GM18519 (cell line): Measurements from ENCODE around the gene SCUBE3.

Experiments used
- ATAC-seq: cut with Tn5 transposase; IDR thresholded peaks from one replicate; pipeline ENCODE4 v1.9.1; 2021; ENCODE audit warnings: mild to moderate bottlenecking, moderate library complexity; ENCODE audit not compliant: unreplicated experiment, low FRiP score

Gene SCUBE3

DNA sequence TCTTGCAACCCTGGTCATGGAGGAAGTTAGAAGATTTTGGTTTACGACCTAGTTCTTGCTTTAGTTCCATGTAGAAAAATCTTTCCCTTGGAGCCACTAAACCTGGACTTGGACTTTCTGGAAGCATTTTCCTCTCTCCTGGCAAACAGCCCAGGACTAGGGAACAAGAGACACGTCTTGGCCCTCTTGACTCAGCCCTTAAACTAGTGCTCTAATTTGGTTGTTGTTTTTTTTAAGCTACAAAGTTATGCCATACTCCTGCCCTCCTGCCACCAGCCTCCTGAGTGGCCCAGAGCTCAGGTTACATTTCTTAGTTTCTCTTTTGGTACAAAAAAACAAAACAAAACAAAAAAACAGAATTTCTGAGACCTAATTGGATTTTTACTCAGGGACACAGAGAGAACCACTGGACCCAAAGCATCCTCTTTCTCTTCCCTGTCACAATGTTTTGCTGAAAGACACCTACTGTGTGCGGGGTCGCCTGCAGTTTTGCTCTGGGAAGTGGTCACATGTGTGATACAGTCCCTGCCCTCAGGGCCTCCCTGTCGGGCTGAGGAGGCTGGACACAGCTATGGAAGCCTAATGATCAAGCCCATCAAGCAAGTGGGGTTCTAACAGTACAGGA lies 32.3 kb upstream of the SCUBE3 start:
- no peak for ATAC-seq

DNA sequence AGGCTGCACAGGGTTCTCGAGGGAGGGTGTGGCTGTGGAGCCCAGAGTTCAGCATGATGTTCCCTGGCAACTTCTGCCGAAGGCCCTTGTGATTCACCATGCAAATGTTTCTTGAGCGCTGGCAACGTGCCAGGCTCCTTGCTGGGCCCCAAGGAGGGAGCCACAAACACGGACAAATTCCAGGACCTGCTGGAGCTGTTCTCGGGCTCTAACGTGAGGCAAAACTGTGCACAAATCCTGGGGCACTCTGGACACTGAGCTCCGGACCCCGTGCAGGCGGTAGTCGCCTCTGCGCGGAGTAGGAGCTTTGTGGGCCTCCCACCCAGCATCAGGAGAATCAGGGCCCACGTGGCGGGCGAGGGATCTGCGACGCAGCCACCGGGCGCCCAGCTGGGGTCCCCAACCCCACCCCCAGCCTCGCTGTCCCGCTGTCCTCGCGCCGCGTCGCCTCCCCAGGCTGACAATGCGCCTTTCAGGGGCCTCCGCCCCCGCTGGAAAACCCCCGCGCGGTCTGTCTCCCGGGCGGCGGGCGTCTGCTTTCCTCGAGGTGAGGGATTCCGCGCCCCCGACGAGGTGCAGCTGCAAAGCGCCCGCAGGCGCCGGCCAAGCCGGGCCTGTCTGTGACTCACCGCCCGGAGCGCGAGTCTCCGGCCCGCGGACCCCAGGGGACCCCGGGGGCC lies 31.7 kb upstream of the SCUBE3 start:
- no peak for ATAC-seq

DNA sequence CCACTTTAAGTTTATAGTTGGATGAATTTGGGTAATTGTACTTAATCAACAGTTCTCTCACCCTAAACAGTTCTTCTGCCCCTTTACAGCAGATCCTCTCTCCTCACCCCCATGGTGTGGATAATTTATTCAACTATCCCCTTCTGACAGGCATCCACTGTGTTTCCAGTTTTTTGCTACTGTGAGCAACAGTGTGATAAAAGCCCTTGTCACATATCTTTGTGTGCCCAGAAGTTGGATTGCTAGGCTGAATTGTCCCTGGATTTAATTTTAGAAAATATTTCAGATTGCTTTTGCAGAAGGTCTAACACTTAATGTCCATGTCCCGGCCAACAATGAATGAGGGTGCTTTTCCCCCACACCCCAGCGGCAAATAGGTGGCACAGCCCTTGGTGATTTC lies 30.5 kb upstream of the SCUBE3 start:
- ATAC-seq, result no peak

DNA sequence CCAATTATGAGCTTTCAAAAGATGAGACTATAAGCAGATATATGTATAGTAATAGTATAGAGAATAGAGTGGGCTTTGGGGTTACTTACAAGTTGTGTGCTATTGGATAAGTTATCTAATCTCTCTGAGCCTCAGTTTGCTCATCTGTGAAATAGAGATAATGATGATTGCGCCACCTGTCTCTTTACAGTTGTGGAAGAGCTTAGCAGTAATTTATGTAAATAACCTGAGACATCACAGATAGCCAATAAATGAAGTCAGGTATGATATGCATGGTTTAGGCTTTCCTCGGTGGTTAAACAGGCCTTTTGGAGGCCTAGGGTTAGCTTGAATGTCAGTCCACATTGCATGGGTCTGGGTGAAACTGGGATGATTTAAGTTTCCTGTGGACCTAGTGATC lies 29.8 kb upstream of the SCUBE3 start:
- ATAC-seq, result no peak

DNA sequence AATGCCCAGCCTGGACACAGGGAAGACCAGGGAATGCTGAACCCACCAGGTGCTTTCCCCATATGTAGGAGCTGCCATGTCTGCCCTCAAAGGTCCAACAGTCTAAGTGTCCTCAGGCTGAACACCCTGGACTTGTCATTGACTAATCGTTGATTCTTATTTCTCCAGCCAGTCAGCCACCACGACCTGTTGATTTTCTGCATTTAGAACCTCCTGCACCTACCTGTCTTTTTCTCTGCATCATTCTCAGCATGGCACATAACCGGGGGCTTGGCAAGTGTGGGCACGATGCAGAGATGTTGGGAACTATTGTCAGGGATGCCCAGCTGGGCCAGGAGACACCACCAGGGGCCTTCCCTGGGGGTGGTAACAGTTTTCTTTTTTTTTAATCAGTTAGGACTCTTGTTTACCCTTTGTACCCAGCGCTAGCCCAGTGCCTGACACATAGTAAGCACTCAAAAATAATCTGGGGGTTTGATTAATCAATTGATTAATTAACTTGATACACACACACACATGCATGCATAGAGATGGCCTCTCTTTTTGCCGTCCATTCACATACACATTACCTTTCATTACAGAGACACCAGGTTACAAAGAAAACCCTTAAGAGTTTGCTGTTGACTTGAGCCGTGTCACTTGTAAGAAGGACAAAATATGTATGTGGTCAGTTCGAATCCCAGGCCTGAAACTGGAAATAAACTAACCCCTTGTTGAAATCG lies 29.0 kb upstream of the SCUBE3 start:
- ATAC-seq, result no peak

DNA sequence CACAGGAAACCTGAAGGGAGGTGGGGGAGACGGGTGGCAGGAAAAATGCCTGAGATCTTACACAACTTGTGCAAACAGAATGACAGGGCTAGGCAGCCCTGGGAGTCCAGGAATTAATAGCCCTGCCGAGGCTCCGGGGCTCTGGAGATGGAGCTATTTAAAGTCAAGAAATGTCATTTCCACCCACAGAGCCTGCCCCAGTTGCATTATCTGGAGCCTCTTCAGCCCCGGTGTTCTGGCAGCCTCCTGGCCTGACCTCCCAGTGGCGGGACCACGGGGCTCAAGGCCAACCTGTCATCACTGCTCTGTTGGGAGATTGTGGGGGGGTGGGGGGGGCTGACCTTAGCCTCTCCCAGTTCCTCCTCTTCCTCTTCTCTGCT lies 28.5 kb upstream of the SCUBE3 start:
- no peak for ATAC-seq

DNA sequence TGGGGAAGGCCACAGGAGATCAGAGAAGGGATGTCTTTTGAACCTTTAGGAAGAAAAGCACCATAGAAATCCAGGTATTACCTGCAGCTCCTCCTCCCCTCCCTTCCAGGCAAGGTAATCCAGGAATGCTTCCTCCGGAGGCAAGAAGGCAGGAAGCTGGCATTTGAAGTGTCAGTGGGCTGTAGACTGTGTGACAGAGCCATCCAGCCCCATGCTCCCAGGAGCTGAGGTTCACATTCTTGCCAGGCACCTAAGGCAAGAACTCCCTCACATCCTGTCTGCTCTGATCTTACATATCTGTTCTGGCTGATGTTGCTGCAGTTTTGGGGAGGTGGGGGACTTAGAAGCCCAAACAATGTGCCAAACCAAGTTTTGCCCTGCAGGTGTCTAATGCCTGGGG lies 27.8 kb upstream of the SCUBE3 start:
- no peak for ATAC-seq

DNA sequence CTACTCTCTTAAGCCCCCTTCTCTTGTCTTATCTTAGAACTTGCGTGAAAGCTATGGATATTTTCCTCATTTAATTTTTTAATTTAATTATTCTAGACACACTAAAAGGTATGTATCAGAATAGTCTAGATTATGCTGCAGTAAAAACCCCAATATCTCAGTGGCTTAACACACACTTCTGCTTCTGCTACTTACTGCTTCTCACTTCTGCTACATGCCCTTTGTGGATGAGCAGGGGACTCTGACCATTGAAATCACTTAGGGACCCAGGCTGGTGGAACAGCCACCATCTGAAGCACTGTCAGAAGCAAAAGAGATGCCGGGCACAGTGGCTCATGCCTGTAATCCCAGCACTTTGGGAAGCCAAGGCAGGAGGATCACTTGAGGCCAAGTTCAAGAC lies 27.2 kb upstream of the SCUBE3 start:
- no peak for ATAC-seq

DNA sequence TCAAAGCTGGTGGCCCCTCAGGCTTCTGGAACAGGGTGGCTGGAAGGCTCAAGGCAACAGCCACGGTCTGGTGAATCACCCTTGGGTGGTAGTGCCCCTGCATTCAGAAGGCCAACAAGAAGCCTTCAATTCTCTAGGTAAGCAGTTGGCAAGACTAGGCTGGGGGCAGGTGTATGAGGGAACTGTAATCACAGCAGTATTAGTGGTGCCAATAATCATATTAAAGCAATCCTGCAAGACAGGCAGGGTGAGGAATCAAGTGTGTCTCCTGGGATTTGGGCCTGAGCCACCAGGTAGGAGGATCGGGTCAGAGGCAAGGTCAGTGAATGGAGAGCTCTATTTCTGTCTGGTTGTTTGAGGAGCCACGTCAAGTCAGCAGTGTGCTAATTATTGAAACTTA lies 24.9 kb upstream of the SCUBE3 start:
- ATAC-seq, result no peak

DNA sequence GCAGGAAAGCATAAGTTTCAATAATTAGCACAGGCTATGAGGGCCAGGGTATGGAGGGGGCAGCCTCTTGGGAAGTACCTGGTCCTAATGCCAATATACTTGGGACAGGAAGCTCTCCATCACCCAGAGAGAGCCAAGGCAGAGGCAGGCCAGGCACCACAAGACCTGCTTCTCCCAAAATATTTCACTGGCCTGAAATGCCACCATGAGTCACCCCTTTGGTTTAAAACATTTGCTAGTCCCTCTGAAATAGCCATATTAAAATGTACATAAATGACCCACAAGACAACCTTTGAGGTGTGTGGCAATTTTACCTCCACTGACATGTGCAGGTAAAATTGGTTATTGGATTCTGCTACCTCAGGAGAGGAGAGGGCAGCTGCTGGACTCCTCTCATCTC lies 23.4 kb upstream of the SCUBE3 start:
- no peak for ATAC-seq

DNA sequence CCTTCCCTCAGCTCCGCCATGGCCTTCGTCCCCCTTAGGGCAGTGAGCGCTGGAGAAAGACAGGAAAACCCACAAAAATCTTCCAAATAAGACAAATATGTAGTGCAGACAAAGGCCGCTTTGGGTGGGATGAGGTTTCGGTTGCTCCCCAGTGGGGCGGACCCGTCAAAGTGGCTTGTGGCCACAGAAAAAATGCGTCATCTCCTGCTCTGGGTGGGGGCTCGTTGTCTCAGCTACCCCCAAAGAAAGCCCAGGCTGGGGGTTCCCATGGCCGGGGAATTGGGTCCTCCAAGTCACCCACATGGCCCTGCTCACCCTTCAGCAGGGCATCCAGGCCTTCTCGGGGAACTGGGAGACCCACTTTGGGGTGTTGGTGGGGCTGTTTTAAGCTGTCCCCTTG lies 21.9 kb upstream of the SCUBE3 start:
- ATAC-seq, result no peak

DNA sequence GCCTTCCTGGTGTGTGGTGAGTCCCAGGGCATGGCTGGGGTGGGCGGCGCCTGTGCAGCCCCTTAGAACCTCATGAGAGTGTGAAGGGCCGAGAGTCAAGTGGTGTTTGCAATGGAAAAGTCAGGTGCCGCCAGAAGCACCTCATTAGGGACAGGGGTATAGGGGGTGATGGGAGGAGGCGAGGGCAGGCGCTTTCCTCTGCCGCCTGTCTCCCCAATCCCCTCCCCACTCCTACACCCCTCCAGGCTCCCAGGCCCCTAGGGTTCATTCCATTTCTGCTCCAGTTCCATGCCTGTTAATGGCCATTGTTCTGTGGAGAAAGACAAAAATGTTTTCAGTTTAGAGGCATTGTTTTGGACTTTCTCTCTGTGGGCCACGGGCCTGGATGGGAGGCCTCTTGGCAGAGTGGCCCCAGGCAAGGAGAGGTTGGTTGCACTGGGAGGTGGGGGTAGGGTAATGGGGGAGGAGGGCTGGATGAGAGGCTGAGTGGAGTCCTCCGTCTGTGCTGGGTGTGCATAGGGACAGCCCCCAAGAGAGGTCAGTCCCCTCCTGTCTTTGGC lies 21.4 kb upstream of the SCUBE3 start:
- ATAC-seq, result no peak

DNA sequence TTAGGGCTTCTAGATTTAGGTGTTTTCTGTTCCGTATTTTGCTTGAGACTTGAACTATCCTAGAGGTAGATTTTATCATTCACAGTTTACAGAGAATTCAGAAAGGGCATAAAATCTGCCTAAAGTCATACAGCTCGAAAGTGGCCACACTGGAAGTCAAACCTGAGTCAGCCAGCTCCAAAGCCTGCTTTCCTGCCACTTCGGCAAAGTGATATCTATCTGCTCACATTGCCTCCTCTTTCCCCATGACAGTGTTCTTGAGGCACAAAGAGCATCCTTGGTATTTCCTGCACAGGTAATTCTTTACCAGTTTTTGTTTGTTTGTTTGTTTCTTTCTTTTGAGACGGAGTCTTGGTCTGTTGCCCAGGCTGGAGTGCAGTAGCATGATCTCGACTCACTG lies 19.4 kb upstream of the SCUBE3 start:
- no peak for ATAC-seq

DNA sequence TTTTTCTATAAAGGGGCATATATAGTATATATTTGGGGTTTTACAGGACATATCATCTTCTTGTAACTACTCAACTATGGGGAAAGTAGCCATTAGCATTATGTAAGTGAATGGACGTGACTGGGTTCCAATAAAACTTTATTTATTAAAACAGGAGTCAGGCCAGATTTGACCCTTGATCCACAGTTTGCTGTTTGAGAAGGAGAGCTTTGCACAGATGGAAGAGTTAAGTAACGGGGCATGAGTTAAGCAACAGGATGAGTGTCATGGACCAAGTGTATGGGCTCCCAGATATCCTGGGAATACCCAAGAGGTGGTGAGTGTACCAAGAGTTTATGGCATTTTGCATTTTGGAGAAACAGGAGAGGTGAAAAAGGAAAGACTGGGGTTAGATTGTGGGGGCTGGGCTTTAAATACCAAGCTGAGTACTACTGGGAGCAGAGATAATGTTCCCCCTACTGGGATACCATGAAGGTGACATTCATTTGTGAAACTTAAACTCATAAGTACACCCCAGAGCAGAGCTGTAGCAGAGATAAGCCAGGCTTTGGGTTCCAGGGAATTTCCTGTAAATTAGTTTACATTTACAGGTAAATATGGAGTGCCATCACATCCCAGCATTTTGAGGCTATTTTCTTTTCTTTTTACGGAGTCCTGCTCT lies 18.5 kb upstream of the SCUBE3 start:
- ATAC-seq, result no peak

DNA sequence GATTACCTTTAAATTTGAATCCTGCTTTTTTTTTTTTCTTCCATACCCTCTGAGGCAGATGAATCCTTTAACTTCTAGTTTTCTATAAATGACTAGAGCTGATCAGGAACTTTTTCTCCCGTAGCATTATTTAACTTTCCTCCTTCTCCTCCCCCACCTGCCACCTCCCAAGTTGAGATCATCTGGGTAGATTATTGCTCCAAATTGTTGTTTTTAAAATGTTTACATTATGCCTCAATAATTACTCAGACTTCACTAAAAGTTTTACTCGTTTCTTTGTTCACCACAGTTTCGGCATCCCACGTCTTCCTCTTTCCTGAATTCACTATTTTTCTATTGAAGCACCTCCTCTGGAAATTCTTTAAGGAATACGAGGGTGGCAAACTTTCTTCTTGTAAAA lies 16.6 kb upstream of the SCUBE3 start:
- no peak for ATAC-seq

DNA sequence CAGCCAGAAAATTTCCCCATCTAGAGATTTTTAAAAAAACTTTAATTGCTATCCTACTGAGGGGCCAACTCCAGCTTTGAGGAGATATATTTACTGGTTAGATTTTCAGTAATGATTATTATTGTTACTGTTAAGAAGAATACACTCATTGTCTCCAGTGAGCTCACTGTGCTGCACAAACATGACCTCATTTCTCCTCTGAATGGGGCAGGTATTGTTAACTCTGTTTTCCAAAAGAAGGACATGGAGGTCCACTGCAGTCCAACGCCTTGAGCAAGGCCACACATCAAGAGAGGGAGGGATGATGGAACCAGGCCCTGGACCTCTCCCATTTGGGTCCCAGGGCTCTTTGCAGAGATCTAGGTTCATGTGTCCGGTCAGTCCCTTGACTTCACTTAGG lies 13.9 kb upstream of the SCUBE3 start:
- no peak for ATAC-seq

DNA sequence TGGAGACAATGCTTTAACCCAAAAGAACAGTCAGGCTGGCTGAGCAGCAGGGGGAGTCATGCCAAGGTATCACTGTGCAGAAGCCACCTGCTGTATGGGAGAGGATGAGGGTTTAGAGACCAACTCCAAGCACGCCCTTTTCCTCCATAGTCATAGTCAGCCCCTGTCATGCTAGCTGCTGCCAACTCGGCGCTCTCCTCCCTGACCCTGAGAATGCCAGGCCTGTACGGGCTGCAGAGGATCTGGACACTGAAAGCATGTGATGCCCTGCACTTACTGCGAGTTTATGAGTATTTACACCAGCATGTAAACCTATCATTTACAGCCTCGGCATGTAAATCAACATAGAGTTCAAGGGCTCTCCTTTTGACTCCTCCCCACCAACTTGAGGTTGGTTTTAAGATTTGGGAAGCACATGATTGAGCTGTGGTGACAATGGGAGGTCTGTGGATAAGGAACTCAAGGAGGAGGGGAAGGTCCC lies 11.7 kb upstream of the SCUBE3 start:
- ATAC-seq, result no peak

DNA sequence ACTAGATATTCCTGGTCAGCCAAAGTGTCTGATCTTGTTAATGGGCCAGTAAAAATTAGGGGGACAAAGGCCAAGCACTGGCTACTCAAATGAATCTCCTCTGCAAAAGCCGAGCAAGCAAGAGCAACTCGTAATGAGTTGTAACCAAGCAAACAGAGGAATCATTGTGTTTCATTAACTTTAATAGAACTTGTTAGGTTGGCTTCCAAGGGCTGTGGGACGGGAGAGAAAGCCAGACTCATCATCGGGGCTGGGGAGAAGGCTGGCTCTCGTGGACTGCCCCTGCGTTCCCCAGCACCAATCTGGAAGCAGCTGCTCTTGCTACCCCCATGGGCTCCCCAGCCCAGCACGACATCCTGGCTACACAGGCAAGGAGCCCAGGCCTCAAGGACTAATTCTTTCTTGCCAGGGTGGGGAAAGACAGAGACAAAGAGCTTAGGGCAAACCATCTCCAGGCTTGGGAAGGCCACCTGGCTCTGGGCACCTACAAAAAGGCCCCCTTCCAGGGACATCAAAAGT lies 10.5 kb upstream of the SCUBE3 start:
- no peak for ATAC-seq

DNA sequence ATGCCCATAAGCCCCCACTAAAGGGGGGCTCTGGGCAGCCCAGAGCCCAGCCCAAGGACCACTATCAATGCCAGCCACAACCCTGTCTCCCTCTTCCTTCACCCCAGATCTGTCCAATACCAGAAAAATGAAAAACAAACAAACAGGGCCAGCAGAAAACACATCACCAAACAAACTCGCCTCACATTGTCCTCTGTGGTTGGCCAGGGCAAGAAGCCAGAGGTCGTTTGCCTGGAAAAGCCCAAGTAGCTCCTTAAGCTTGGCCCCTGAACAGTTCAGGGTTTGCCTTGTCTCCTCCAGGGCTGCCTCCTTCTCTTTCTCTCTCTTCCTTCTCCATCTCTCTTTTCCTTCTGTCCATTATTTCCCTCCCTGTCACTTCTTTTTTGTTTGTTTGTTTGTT lies 10.1 kb upstream of the SCUBE3 start:
- no peak for ATAC-seq

DNA sequence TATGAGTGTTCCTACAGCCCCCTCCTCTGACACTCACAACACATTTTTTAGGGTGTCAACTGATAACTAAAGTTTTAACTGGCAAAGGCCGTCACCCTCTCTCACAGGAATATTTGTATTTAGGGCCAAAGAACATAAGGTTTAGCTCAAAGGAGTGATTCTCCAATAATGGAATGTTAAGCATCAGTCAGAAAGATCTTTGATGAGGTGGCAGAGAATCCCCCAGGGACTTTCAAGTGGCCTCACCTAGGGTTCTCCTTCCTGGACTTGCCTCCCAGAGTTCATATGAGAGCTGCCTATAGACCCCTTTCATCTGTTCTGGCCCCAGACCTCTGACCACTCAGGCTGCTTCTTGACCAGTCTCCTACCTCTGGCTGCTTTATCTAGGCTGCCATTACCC lies 7.4 kb upstream of the SCUBE3 start:
- no peak for ATAC-seq

DNA sequence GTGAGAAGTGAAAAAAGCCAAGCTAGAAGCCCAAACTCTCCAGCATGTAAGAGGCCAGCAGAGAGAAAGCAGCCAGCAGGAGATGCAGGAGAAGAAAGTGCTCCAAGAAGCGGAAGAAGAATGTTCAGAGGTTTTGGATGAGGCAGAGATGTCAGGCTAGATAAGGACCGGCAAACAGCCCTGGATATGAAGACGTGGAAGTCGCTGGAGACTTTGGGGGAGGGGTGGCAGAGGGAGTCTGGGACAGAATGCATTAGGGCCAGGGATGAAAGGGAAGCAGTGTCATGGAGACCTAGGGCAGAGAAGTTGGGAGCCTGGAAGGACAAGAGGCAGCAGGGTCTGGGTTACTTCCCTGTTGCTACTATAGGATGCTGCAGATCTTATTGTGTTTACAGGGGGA lies 5.3 kb upstream of the SCUBE3 start:
- ATAC-seq, result no peak
